ENCODE measurements around the gene FOSL2. TPM values are rescaled to one million over a fixed set of nuclear protein-coding genes. Genes with fewer than 3 reads are reported as not detected.

Gene FOSL2
- total RNA-seq, 1 donor from 2014 or later, result 45.7 TPM

GRCh38 chr2:28454016-28454930 lies 61.6 kb downstream of the FOSL2 start:
- no peak for ATAC-seq
- intact Hi-C loops (cut with micrococcal nuclease), result no loop called here
- no peak for DNase-seq

- DNase-seq (no peak), ATAC-seq (no peak)
- intact Hi-C loops (cut with micrococcal nuclease), result no loop called here
These were observed 64.6 kb downstream of the FOSL2 start for GRCh38 chr2:28457237-28457636.

GRCh38 chr2:28461056-28461455 lies 68.4 kb downstream of the FOSL2 start:
- intact Hi-C loops (cut with micrococcal nuclease), result no loop called here
- ATAC-seq (no peak), DNase-seq (no peak)

- DNase-seq (no peak), ATAC-seq (no peak)
- intact Hi-C loops (cut with micrococcal nuclease), result no loop called here
These were observed 69.5 kb downstream of the FOSL2 start for GRCh38 chr2:28462122-28462521.

GRCh38 chr2:28463211-28463816 lies 70.7 kb downstream of the FOSL2 start:
- intact Hi-C loops (cut with micrococcal nuclease), result no loop called here
- ATAC-seq (no peak), DNase-seq (no peak)

GRCh38 chr2:28463893-28464292 lies 71.2 kb downstream of the FOSL2 start:
- ATAC-seq (no peak), DNase-seq (no peak)
- intact Hi-C loops (cut with micrococcal nuclease), result no loop called here

GRCh38 chr2:28465148-28465885 lies 72.7 kb downstream of the FOSL2 start:
- ATAC-seq (no peak), DNase-seq (no peak)
- intact Hi-C loops (cut with micrococcal nuclease), result no loop called here

Other genes with a start within 250 kb of the FOSL2 start
- 3.3 TPM for gene PLB1, start 103.2 kb downstream of the FOSL2 start, total RNA-seq

Measured in left ventricle myocardium superior (tissue), 1 donor.